PC-9 (cell line): Measurements from ENCODE around the gene SPP1. TPM values are rescaled to one million over a fixed set of nuclear protein-coding genes. Genes with fewer than 3 reads are reported as not detected.

ENCODE experiments used
- BruUV-seq: library from RNA; stranded (reverse); fragments of 400-500 nt; replicated peaks from 2 replicates; lab custom pipeline; 2021; lab: Mats Ljungman, UMichigan
- CTCF ChIA-PET: fragments of 300-600 bp; sonication (Branson Sonifier 250); formaldehyde crosslinking; loops from one replicate; lab custom pipeline; 2022; ENCODE audit warnings: antibody characterized with exemption; lab: Charles Lee
- POLR2A ChIA-PET: fragments of 300-600 bp; sonication (Branson Sonifier 250); formaldehyde crosslinking; loops from one replicate; lab custom pipeline; 2022; ENCODE audit warnings: antibody characterized with exemption; ENCODE audit not compliant: unreplicated experiment; lab: Charles Lee
- DNase-seq, 2 experiments: peaks; one replicate each; pipeline versions ENCODE4 v3.0.0 to v3.0.0-alpha.2; 2015 to 2022; ENCODE audit warnings: mixed read lengths in 1 of 2
- H2AFZ ChIP-seq: fragments of 200-600 bp; sonication (generic); 2 replicates; pipeline ENCODE4 v1.8.1; 2017; ENCODE audit warnings: antibody characterized with exemption
- H3F3A ChIP-seq: fragments of 200-600 bp; sonication (generic); 2 replicates; pipeline ENCODE4 v1.8.1; 2017; ENCODE audit warnings: antibody characterized with exemption, mild to moderate bottlenecking, low read depth; ENCODE audit not compliant: insufficient read depth
- H3K27ac ChIP-seq: fragments of 200-600 bp; sonication (generic); 2 replicates; pipeline ENCODE4 v1.6.1; 2016; ENCODE audit warnings: mixed run types
- H3K27me3 ChIP-seq: fragments of 200-600 bp; sonication (generic); 2 replicates; pipeline ENCODE4 v1.6.1; 2016; ENCODE audit warnings: low read depth, mixed run types; ENCODE audit not compliant: insufficient read depth
- H3K36me3 ChIP-seq: fragments of 200-600 bp; sonication (generic); 2 replicates; pipeline ENCODE4 v1.6.1; 2016; ENCODE audit warnings: low read depth, mixed run types
- H3K4me1 ChIP-seq: fragments of 200-600 bp; sonication (generic); replicated peaks from 2 replicates; pipeline ENCODE4 v1.6.1; 2016; ENCODE audit warnings: mixed run types; ENCODE audit not compliant: insufficient read depth
- H3K4me2 ChIP-seq: fragments of 200-600 bp; sonication (generic); 2 replicates; pipeline ENCODE4 v1.6.1; 2017; ENCODE audit warnings: mixed run types
- H3K4me3 ChIP-seq: fragments of 200-600 bp; sonication (generic); 2 replicates; pipeline ENCODE4 v1.6.1; 2016; ENCODE audit warnings: mixed run types
- H3K79me2 ChIP-seq: fragments of 200-600 bp; sonication (generic); 2 replicates; pipeline ENCODE4 v1.6.1; 2017; ENCODE audit warnings: low read depth, mixed run types
- H3K9me2 ChIP-seq: fragments of 200-600 bp; sonication (generic); 2 replicates; pipeline ENCODE4 v1.8.1; 2017; ENCODE audit warnings: mild to moderate bottlenecking; ENCODE audit not compliant: insufficient read depth
- H3K9me3 ChIP-seq: fragments of 200-600 bp; sonication (generic); 2 replicates; pipeline ENCODE4 v1.8.1; 2016; ENCODE audit warnings: low read depth; ENCODE audit not compliant: insufficient read depth
- H4K20me1 ChIP-seq: fragments of 200-600 bp; sonication (generic); 2 replicates; pipeline ENCODE4 v1.8.1; 2017; ENCODE audit not compliant: insufficient read depth
- CTCF ChIP-seq: fragments of 200-600 bp; sonication (generic); conservative IDR thresholded peaks from 2 replicates; pipeline ENCODE4 v1.6.1; 2017; ENCODE audit warnings: mixed run types, antibody characterized with exemption, mild to moderate bottlenecking, moderate library complexity
- EZH2 ChIP-seq: fragments of 200-600 bp; sonication (generic); IDR thresholded peaks from 2 replicates; pipeline ENCODE4 v1.8.0; 2017; ENCODE audit warnings: antibody characterized with exemption, low read depth
- intact Hi-C: fragments of 100-400 bp; cut with micrococcal nuclease; formaldehyde crosslinking; loops from one replicate; pipeline ENCODE4 v1.10.0; 2022; ENCODE audit not compliant: unreplicated experiment
- total RNA-seq: library from RNA; stranded (reverse); gene quantifications from 2 replicates; pipeline ENCODE4 v1.2.3, GENCODE V29; 2021

The SPP1 gene
- total RNA-seq, 1 experiment from 2014 or later: 212 TPM

- H3F3A ChIP-seq: no peaks in the 10 kb centered on the region
- TF ChIP-seq CTCF (no peak), EZH2 (no peak)
- no peaks in the 10 kb centered on the region for H3K79me2 ChIP-seq
- H3K27ac ChIP-seq: no peak overlapping the region
- no peaks in the 10 kb centered on the region for H3K27me3 ChIP-seq
- CTCF ChIA-PET: no interaction called here
- H3K36me3 ChIP-seq: no peaks in the 10 kb centered on the region
- H3K4me2 ChIP-seq: no peak overlapping the region
- H4K20me1 ChIP-seq: no peaks in the 10 kb centered on the region
- H3K9me3 ChIP-seq: no peaks in the 10 kb centered on the region
- no peaks in the 10 kb centered on the region; the same call in 1 of the 2 replicates for H3K9me2 ChIP-seq
- intact Hi-C loops: no loop called here
- POLR2A ChIA-PET: interaction anchor here (0.6 to 0.7 kb wide), 3 partner anchors 9 to 1795 kb away, joined by 3 to 7 read pairs (median 4); no protein-coding TSS in a partner anchor
- H2AFZ ChIP-seq: no peak overlapping the region
- peaks cover 11% of the 10 kb centered on the region for H3K4me1 ChIP-seq
- H3K4me3 ChIP-seq: no peak overlapping the region
- DNase-seq: no peak
- BruUV-seq: no TSS peak
These were observed 25.0 kb upstream of the SPP1 start for GRCh38 chr4:87950493-87950892.

- no peaks in the 10 kb centered on the region for H3K27me3 ChIP-seq
- H3K79me2 ChIP-seq: no peaks in the 10 kb centered on the region
- H3K27ac ChIP-seq: no peak overlapping the region
- no TSS peak for BruUV-seq
- H3K4me3 ChIP-seq: no peak overlapping the region
- no peak for DNase-seq
- no peak overlapping the region for H3K4me2 ChIP-seq
- H3K36me3 ChIP-seq: no peaks in the 10 kb centered on the region
- H4K20me1 ChIP-seq: no peaks in the 10 kb centered on the region
- no peaks in the 10 kb centered on the region; the same call in 1 of the 2 replicates for H3K9me2 ChIP-seq
- CTCF ChIA-PET: no interaction called here
- intact Hi-C loops: no loop called here
- no peak overlapping the region for H2AFZ ChIP-seq
- POLR2A ChIA-PET: no interaction called here
- H3K9me3 ChIP-seq: no peaks in the 10 kb centered on the region
- H3K4me1 ChIP-seq: peaks cover 11% of the 10 kb centered on the region
- TF ChIP-seq EZH2 (no peak), CTCF (no peak)
- no peaks in the 10 kb centered on the region for H3F3A ChIP-seq
These were observed 24.5 kb upstream of the SPP1 start for GRCh38 chr4:87950936-87951511.

- H3K4me2 ChIP-seq: no peak overlapping the region
- no peaks in the 10 kb centered on the region for H3K9me2 ChIP-seq
- no peaks in the 10 kb centered on the region for H3F3A ChIP-seq
- no peaks in the 10 kb centered on the region for H4K20me1 ChIP-seq
- CTCF ChIA-PET: no interaction called here
- H2AFZ ChIP-seq: no peak overlapping the region
- H3K36me3 ChIP-seq: no peaks in the 10 kb centered on the region
- H3K9me3 ChIP-seq: no peaks in the 10 kb centered on the region
- BruUV-seq: no TSS peak
- no peak for TF ChIP-seq CTCF
- TF ChIP-seq EZH2: no peak
- H3K79me2 ChIP-seq: no peaks in the 10 kb centered on the region
- no peaks in the 10 kb centered on the region for H3K27me3 ChIP-seq
- H3K4me3 ChIP-seq: no peak overlapping the region
- DNase-seq: no peak
- intact Hi-C loops: no loop called here
- H3K4me1 ChIP-seq: peaks cover 11% of the 10 kb centered on the region
- no peak overlapping the region for H3K27ac ChIP-seq
- POLR2A ChIA-PET: no interaction called here
These were observed 21.7 kb upstream of the SPP1 start for GRCh38 chr4:87953826-87954225.
